Mesenchymal stem cell (in vitro differentiated cells and primary cell): ENCODE results near the gene DUS1L.

ENCODE experiments used
- DNase-seq: peaks from one replicate; pipeline ENCODE4 v3.0.0-alpha.2; 2013
- H2AFZ ChIP-seq: one replicate; pipeline ENCODE4 v1.6.1; 2013; ENCODE audit warnings: low read depth, mild to moderate bottlenecking, control low read depth, inconsistent platforms, low read length, moderate library complexity
- H2AK5ac ChIP-seq: 2 replicates; pipeline ENCODE4 v1.6.1; 2013; ENCODE audit warnings: low read length, moderate library complexity, mild to moderate bottlenecking, inconsistent platforms; ENCODE audit not compliant: severe bottlenecking
- H2BK120ac ChIP-seq: one replicate; pipeline ENCODE4 v1.6.1; 2013; ENCODE audit warnings: low read depth, mild to moderate bottlenecking, inconsistent platforms, low read length, moderate library complexity
- H2BK12ac ChIP-seq, 2 experiments: one replicate each; pipeline ENCODE4 v1.6.1; 2013; ENCODE audit warnings: inconsistent platforms in 2 of 2, low read length in 2 of 2, mild to moderate bottlenecking in 2 of 2, moderate library complexity in 2 of 2, control low read depth in 1 of 2
- H2BK15ac ChIP-seq: one replicate; pipeline ENCODE4 v1.6.1; 2013; ENCODE audit warnings: mild to moderate bottlenecking, low read depth, inconsistent platforms; ENCODE audit not compliant: poor library complexity, severe bottlenecking
- H2BK5ac ChIP-seq: 2 replicates; pipeline ENCODE4 v1.6.1; 2013; ENCODE audit warnings: low read depth, mild to moderate bottlenecking, low read length, control low read depth, inconsistent platforms; ENCODE audit not compliant: poor library complexity, severe bottlenecking
- H3K14ac ChIP-seq, 2 experiments: one replicate each; pipeline ENCODE4 v1.6.1; 2013; ENCODE audit warnings: inconsistent platforms in 2 of 2, low read length in 2 of 2, control low read depth in 1 of 2, mild to moderate bottlenecking in 1 of 2, moderate library complexity in 1 of 2
- H3K18ac ChIP-seq, 2 experiments: one replicate each; pipeline ENCODE4 v1.6.1; 2013; ENCODE audit warnings: inconsistent platforms in 2 of 2, low read length in 2 of 2, control low read depth in 1 of 2, low read depth in 1 of 2, mild to moderate bottlenecking in 1 of 2
- H3K23ac ChIP-seq, 2 experiments: one replicate each; pipeline ENCODE4 v1.6.1; 2013; ENCODE audit warnings: inconsistent platforms in 2 of 2, low read length in 2 of 2, mild to moderate bottlenecking in 2 of 2, moderate library complexity in 2 of 2, control low read depth in 1 of 2
- H3K27ac ChIP-seq: 2 replicates; pipeline ENCODE4 v1.5.1; 2013; ENCODE audit warnings: mild to moderate bottlenecking, moderate library complexity, low read length, control low read depth, inconsistent platforms; ENCODE audit not compliant: poor library complexity, severe bottlenecking
- H3K27me3 ChIP-seq, 2 experiments: 2 replicates each; pipeline versions ENCODE4 v1.6.1 to v1.7.0; 2013; ENCODE audit warnings: low read length in 2 of 2, mild to moderate bottlenecking in 2 of 2, moderate library complexity in 2 of 2, control low read depth in 1 of 2, inconsistent platforms in 1 of 2; ENCODE audit not compliant: control insufficient read depth in 1 of 2, insufficient read depth in 1 of 2
- H3K36me3 ChIP-seq, 2 experiments: 2 replicates each; pipeline versions ENCODE4 v1.6.1 to v1.7.0; 2013; ENCODE audit warnings: low read length in 2 of 2, control low read depth in 1 of 2, inconsistent platforms in 1 of 2, low read depth in 1 of 2, mild to moderate bottlenecking in 1 of 2; ENCODE audit not compliant: insufficient read depth in 2 of 2, control insufficient read depth in 1 of 2
- H3K4ac ChIP-seq, 2 experiments: one replicate each; pipeline ENCODE4 v1.6.1; 2013; ENCODE audit warnings: inconsistent platforms in 2 of 2, low read length in 2 of 2, mild to moderate bottlenecking in 2 of 2, moderate library complexity in 2 of 2, control low read depth in 1 of 2, low read depth in 1 of 2
- H3K4me1 ChIP-seq: 2 replicates; pipeline ENCODE4 v1.6.1; 2013; ENCODE audit warnings: low read depth, low read length, control low read depth; ENCODE audit not compliant: control insufficient read depth, insufficient read depth
- H3K4me2 ChIP-seq: 2 replicates; pipeline ENCODE4 v1.6.1; 2013; ENCODE audit warnings: low read length, mild to moderate bottlenecking, inconsistent platforms; ENCODE audit not compliant: poor library complexity, severe bottlenecking
- H3K4me3 ChIP-seq, 2 experiments: 2 replicates each; pipeline versions ENCODE4 v1.5.1 to v1.7.0; 2013; ENCODE audit warnings: low read length in 2 of 2, mild to moderate bottlenecking in 2 of 2, control low read depth in 1 of 2, low read depth in 1 of 2; ENCODE audit not compliant: insufficient read depth in 1 of 2
- H3K79me1 ChIP-seq: replicated peaks from 2 replicates; pipeline ENCODE4 v1.6.1; 2013; ENCODE audit warnings: mild to moderate bottlenecking, control low read depth, low read length, inconsistent platforms; ENCODE audit not compliant: poor library complexity, severe bottlenecking
- H3K9ac ChIP-seq: 2 replicates; pipeline ENCODE4 v1.7.0; 2013; ENCODE audit warnings: mild to moderate bottlenecking, low read length, moderate library complexity
- H3K9me3 ChIP-seq: 2 replicates; pipeline ENCODE4 v1.7.0; 2013; ENCODE audit warnings: mild to moderate bottlenecking, low read length; ENCODE audit not compliant: control insufficient read depth
- H4K8ac ChIP-seq: one replicate; pipeline ENCODE4 v1.6.1; 2013; ENCODE audit warnings: inconsistent platforms, mild to moderate bottlenecking, low read length, moderate library complexity
- H4K91ac ChIP-seq: one replicate; pipeline ENCODE4 v1.6.1; 2013; ENCODE audit warnings: mild to moderate bottlenecking, low read length, inconsistent platforms
- WGBS: methylation state at CpG from one replicate; pipeline ENCODE4 v1.1.7; 2013; ENCODE audit warnings: mixed read lengths; 5-methylcytosine and 5-hydroxymethylcytosine counted together

The DUS1L gene

GRCh38 chr17:82023447-82024241, 42.0 kb downstream of the DUS1L start:
- Histone ChIP-seq H3K23ac (peak overlapping the region in 1 of 2 experiments; percentile 75), H4K91ac (peak overlapping the region; percentile 22), H3K9me3 (no peaks in the 10 kb centered on the region), H3K14ac (peak overlapping the region in 1 of 2 experiments; percentile 95), H3K4me1 (peaks cover 33% of the 10 kb centered on the region), H3K36me3 (peaks cover 5 to 48% of the 10 kb centered on the region in 2 experiments), H3K18ac (peak overlapping the region; percentile 10 to 37), H2AK5ac (no peak overlapping the region), H3K79me1 (peaks cover 34% of the 10 kb centered on the region), H2BK12ac (peak overlapping the region in 1 of 2 experiments; percentile 34), H3K4ac (peak overlapping the region; percentile 63 to 71), H3K9ac (peak overlapping the region; percentile 71), H4K8ac (no peak overlapping the region), H2BK15ac (no peak overlapping the region), H2BK5ac (no peak overlapping the region), H2AFZ (peak overlapping the region; percentile 76), H3K27me3 (no peaks in the 10 kb centered on the region), H3K4me2 (peak overlapping the region; percentile 96), H3K4me3 (peak overlapping the region; percentile 75 to 82), H2BK120ac (no peak overlapping the region), H3K27ac (no peak overlapping the region)
- WGBS = 13% methylated on average over 55 of the region's 55 CpGs
- DNase-seq = peak; percentile 43

- peak within 1 kb of the TSS; percentile 45 for H4K8ac ChIP-seq
- peak within 1 kb of the TSS; percentile 89 for H3K9ac ChIP-seq
- H3K79me1 ChIP-seq = peaks cover 34% of the 10 kb centered on the region
- H2BK12ac ChIP-seq = peak within 1 kb of the TSS; percentile 52 to 67
- H3K36me3 ChIP-seq = peaks cover 10 to 48% of the 10 kb centered on the region in 2 experiments
- H2BK5ac ChIP-seq = no peak within 1 kb of the TSS
- H2BK120ac ChIP-seq = peak within 1 kb of the TSS; percentile 58
- peak within 1 kb of the TSS; percentile 90 to 93 for H3K4me3 ChIP-seq
- H3K27me3 ChIP-seq = no peaks in the 10 kb centered on the region
- H3K23ac ChIP-seq = peak within 1 kb of the TSS in 1 of 2 experiments; percentile 87
- peak within 1 kb of the TSS; percentile 93 for H2AFZ ChIP-seq
- H3K4me1 ChIP-seq = peaks cover 38% of the 10 kb centered on the region
- peak within 1 kb of the TSS; percentile 80 for H4K91ac ChIP-seq
- peak; percentile 100 for DNase-seq
- H2BK15ac ChIP-seq = no peak within 1 kb of the TSS
- H3K27ac ChIP-seq = no peak within 1 kb of the TSS
- peak within 1 kb of the TSS; percentile 63 to 71 for H3K4ac ChIP-seq
- H3K4me2 ChIP-seq = peak within 1 kb of the TSS; percentile 96
- 1% methylated on average over 36 of the region's 42 CpGs for WGBS
- peak within 1 kb of the TSS; percentile 38 for H2AK5ac ChIP-seq
- H3K9me3 ChIP-seq = no peaks in the 10 kb centered on the region
- peak within 1 kb of the TSS in 1 of 2 experiments; percentile 95 for H3K14ac ChIP-seq
- peak within 1 kb of the TSS; percentile 50 to 88 for H3K18ac ChIP-seq
Observed at GRCh38 chr17:82022981-82023446, 42.6 kb downstream of the DUS1L start, which contains the start of gene LRRC45. LRRC45 (plus strand) TSS chr17:82023305; CDS start chr17:82023644, 339 bp downstream.

- Histone ChIP-seq H3K27ac (no peak within 1 kb of the TSS), H3K9me3 (no peaks in the 10 kb centered on the region), H3K4ac (peak within 1 kb of the TSS; percentile 63 to 71), H3K4me1 (peaks cover 38% of the 10 kb centered on the region), H3K4me2 (peak within 1 kb of the TSS; percentile 96), H2BK5ac (no peak within 1 kb of the TSS), H3K27me3 (no peaks in the 10 kb centered on the region), H2AK5ac (peak within 1 kb of the TSS; percentile 38), H2BK12ac (peak within 1 kb of the TSS in 1 of 2 experiments; percentile 67), H3K14ac (peak within 1 kb of the TSS in 1 of 2 experiments; percentile 95), H3K23ac (peak within 1 kb of the TSS in 1 of 2 experiments; percentile 87), H2AFZ (peak within 1 kb of the TSS; percentile 93), H3K18ac (peak within 1 kb of the TSS; percentile 50 to 88), H3K9ac (peak within 1 kb of the TSS; percentile 89), H3K36me3 (peaks cover 11 to 48% of the 10 kb centered on the region in 2 experiments), H2BK120ac (peak within 1 kb of the TSS; percentile 58), H3K4me3 (peak within 1 kb of the TSS; percentile 90 to 93), H3K79me1 (peaks cover 34% of the 10 kb centered on the region), H2BK15ac (no peak within 1 kb of the TSS), H4K91ac (peak within 1 kb of the TSS; percentile 80), H4K8ac (peak within 1 kb of the TSS; percentile 45)
- 1% methylated on average over 57 of the region's 64 CpGs for WGBS
- DNase-seq = no peak
Observed at GRCh38 chr17:82022310-82022980, 43.2 kb downstream of the DUS1L start, which contains the start of gene CENPX. CENPX (minus strand) TSS chr17:82022878; CDS start chr17:82022861, 17 bp downstream.
